Measurements from ENCODE around the gene ZNF367.

Gene ZNF367

GRCh38 chr9:96423322-96423984 lies 5.3 kb upstream of the ZNF367 start:
- no peaks in the 10 kb centered on the region for H3K9me3 ChIP-seq (ENCODE audit: control insufficient read depth, insufficient read depth, low read length)
- H3K36me3 ChIP-seq (ENCODE audit: insufficient read depth, low read length) = no peaks in the 10 kb centered on the region
- H3K9ac ChIP-seq (ENCODE audit: low read depth, low read length) = no peak overlapping the region
- peaks cover 10% of the 10 kb centered on the region for H3K4me1 ChIP-seq (ENCODE audit: insufficient read depth, low read length)

GRCh38 chr9:96420468-96421219 lies 2.5 kb upstream of the ZNF367 start:
- H3K9ac ChIP-seq (ENCODE audit: low read depth, low read length) = no peak overlapping the region; the same call in 1 of the 2 replicates
- peaks cover 10% of the 10 kb centered on the region for H3K4me1 ChIP-seq (ENCODE audit: insufficient read depth, low read length)
- H3K36me3 ChIP-seq (ENCODE audit: insufficient read depth, low read length) = no peaks in the 10 kb centered on the region
- no peaks in the 10 kb centered on the region for H3K9me3 ChIP-seq (ENCODE audit: control insufficient read depth, insufficient read depth, low read length)

- Histone ChIP-seq H3K4me1 (ENCODE audit: insufficient read depth, low read length) (peaks cover 10% of the 10 kb centered on the region), H3K36me3 (ENCODE audit: insufficient read depth, low read length) (no peaks in the 10 kb centered on the region), H3K9ac (ENCODE audit: low read depth, low read length) (peak overlapping the region; percentile 89), H3K9me3 (ENCODE audit: control insufficient read depth, insufficient read depth, low read length) (no peaks in the 10 kb centered on the region)
Measured at GRCh38 chr9:96419691-96419969, 1.5 kb upstream of the ZNF367 start.

- no peaks in the 10 kb centered on the region for H3K9me3 ChIP-seq (ENCODE audit: control insufficient read depth, insufficient read depth, low read length)
- H3K9ac ChIP-seq (ENCODE audit: low read depth, low read length) = peak overlapping the region; percentile 89
- H3K4me1 ChIP-seq (ENCODE audit: insufficient read depth, low read length) = peaks cover 10% of the 10 kb centered on the region
- H3K36me3 ChIP-seq (ENCODE audit: insufficient read depth, low read length) = no peaks in the 10 kb centered on the region
Measured at GRCh38 chr9:96418920-96419690, 935 bp upstream of the ZNF367 start.

GRCh38 chr9:96417661-96418082 lies 498 bp downstream of the ZNF367 start:
- Histone ChIP-seq H3K9me3 (ENCODE audit: control insufficient read depth, insufficient read depth, low read length) (no peaks in the 10 kb centered on the region), H3K36me3 (ENCODE audit: insufficient read depth, low read length) (no peaks in the 10 kb centered on the region), H3K9ac (ENCODE audit: low read depth, low read length) (peak overlapping the region; percentile 87), H3K4me1 (ENCODE audit: insufficient read depth, low read length) (peaks cover 6% of the 10 kb centered on the region)

GRCh38 chr9:96417051-96417586 lies 1.1 kb downstream of the ZNF367 start:
- H3K9ac ChIP-seq (ENCODE audit: low read depth, low read length) = peak overlapping the region; percentile 89
- no peaks in the 10 kb centered on the region for H3K36me3 ChIP-seq (ENCODE audit: insufficient read depth, low read length)
- H3K4me1 ChIP-seq (ENCODE audit: insufficient read depth, low read length) = peaks cover 11% of the 10 kb centered on the region
- H3K9me3 ChIP-seq (ENCODE audit: control insufficient read depth, insufficient read depth, low read length) = no peaks in the 10 kb centered on the region

- H3K9ac ChIP-seq (ENCODE audit: low read depth, low read length) = no peak overlapping the region
- H3K4me1 ChIP-seq (ENCODE audit: insufficient read depth, low read length) = peaks cover 8% of the 10 kb centered on the region; the same call in 1 of the 2 replicates
- no peaks in the 10 kb centered on the region; the same call in 1 of the 2 replicates for H3K36me3 ChIP-seq (ENCODE audit: insufficient read depth, low read length)
Measured at GRCh38 chr9:96413302-96414221, 4.6 kb downstream of the ZNF367 start.

GRCh38 chr9:96412174-96412913 lies 5.8 kb downstream of the ZNF367 start:
- no peaks in the 10 kb centered on the region; the same call in 1 of the 2 replicates for H3K36me3 ChIP-seq (ENCODE audit: insufficient read depth, low read length)
- H3K9ac ChIP-seq (ENCODE audit: low read depth, low read length) = no peak overlapping the region; the same call in 1 of the 2 replicates
- H3K4me1 ChIP-seq (ENCODE audit: insufficient read depth, low read length) = peaks cover 8% of the 10 kb centered on the region; the same call in 1 of the 2 replicates
- no peaks in the 10 kb centered on the region for H3K9me3 ChIP-seq (ENCODE audit: control insufficient read depth, insufficient read depth, low read length)

More at GRCh38 chr9:96413302-96414221, 4.6 kb downstream of the ZNF367 start:
- H3K9me3 ChIP-seq (ENCODE audit: control insufficient read depth, insufficient read depth, low read length) = no peaks in the 10 kb centered on the region

GRCh38 chr9:96411129-96411838 lies 6.9 kb downstream of the ZNF367 start:
- H3K36me3 ChIP-seq (ENCODE audit: insufficient read depth, low read length) = no peaks in the 10 kb centered on the region; the same call in 1 of the 2 replicates
- H3K4me1 ChIP-seq (ENCODE audit: insufficient read depth, low read length) = peaks cover 8% of the 10 kb centered on the region; the same call in 1 of the 2 replicates
- no peaks in the 10 kb centered on the region for H3K9me3 ChIP-seq (ENCODE audit: control insufficient read depth, insufficient read depth, low read length)
- no peak overlapping the region for H3K9ac ChIP-seq (ENCODE audit: low read depth, low read length)

GRCh38 chr9:96408409-96409280 lies 9.5 kb downstream of the ZNF367 start:
- H3K36me3 ChIP-seq (ENCODE audit: insufficient read depth, low read length) = no peaks in the 10 kb centered on the region; the same call in 1 of the 2 replicates
- no peaks in the 10 kb centered on the region for H3K9me3 ChIP-seq (ENCODE audit: control insufficient read depth, insufficient read depth, low read length)
- H3K9ac ChIP-seq (ENCODE audit: low read depth, low read length) = no peak overlapping the region
- H3K4me1 ChIP-seq (ENCODE audit: insufficient read depth, low read length) = peaks cover 8% of the 10 kb centered on the region; the same call in 1 of the 2 replicates

GRCh38 chr9:96400132-96400910 lies 17.8 kb downstream of the ZNF367 start:
- no peaks in the 10 kb centered on the region for H3K9me3 ChIP-seq (ENCODE audit: control insufficient read depth, insufficient read depth, low read length)
- H3K9ac ChIP-seq (ENCODE audit: low read depth, low read length) = no peak overlapping the region
- no peaks in the 10 kb centered on the region for H3K36me3 ChIP-seq (ENCODE audit: insufficient read depth, low read length)
- peaks cover 5% of the 10 kb centered on the region for H3K4me1 ChIP-seq (ENCODE audit: insufficient read depth, low read length)

All from ES-I3 (cell line).